Measurements from ENCODE around the gene PHKG2.

PHKG2 gene

GRCh38 chr16:30777591-30778297 is 29.5 kb downstream of the PHKG2 start:
- DNase-seq, result no peak

GRCh38 chr16:30778549-30779244 is 30.5 kb downstream of the PHKG2 start:
- no peak for DNase-seq

DNA sequence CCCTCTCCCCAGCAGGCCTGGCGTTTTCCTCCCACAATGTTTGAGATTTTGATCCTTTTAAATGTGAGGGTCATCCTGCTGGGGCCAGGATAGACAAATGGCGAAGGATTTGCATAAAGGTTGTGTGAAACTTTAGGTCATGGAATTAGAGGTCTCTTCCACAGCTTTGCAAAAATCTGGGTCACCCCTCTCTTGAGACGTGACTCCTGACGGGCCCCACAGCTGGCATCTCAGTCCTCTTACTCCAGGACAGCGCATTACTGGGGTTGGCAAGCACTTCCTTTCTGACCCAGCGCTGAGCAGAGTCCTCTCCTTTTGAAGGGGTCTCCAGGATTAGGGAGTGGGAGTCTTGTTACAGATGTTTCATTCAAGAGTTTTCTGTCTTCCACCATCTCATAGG is 31.4 kb downstream of the PHKG2 start:
- DNase-seq, result no peak

DNA sequence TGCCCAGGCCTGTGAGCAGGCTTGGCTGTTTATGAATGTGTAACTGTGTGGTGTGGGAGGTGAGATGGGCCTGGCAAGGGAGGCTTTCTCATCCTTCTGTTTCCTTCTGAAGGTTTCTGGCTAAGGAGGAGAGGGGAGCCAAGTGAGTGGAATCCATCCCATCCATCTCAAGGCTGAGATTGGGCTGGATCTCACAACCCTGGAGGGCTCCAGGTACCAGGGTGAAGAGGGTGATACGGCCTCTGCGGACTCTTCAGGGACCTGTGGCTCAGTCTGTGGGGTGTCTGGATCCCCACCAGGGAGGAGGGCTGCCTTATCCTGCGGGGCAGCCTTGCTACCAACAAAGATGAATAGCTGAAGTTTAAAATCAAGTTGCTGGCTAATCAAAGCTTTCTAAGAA is 31.8 kb downstream of the PHKG2 start:
- no peak for DNase-seq

- DNase-seq, result no peak
Measured at GRCh38 chr16:30780549-30780948, 32.3 kb downstream of the PHKG2 start.

DNA sequence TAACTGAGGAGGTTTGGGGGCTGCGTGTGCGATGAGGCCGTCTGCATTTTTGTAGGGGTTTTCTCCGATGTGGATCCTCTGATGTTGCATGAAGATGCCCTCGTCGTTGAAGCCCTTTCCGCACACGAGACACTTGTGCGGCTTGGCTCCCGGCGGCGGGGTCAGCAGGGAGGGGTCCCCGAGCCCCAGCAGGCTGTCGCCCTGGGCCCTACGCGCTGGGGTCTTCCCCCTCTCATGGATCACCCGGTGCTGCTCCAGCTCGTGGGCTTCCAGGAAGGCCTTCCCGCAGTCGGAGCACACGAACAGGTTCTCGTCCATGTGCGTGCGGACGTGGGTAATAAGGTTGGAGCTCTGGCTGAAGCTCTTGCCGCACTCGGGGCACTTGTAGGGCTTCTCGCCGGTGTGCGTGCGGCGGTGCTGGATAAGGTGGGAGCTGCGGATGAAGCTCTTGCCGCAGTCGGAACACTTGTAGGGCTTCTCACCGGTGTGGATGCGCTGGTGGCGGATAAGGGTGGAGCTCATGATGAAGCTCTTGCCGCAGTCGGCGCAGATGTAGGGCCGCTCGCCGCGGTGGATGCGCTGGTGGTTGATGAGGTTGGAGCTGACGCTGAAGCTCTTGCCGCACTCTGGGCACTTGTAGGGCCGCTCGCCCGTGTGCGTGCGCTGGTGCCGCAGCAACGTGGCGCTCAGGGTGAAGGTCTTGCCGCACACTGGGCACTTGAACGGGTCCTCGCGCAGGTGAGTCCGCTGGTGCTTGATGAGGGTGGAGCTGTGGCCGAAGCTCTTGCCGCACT is 34.5 kb downstream of the PHKG2 start:
- no peak for DNase-seq

GRCh38 chr16:30783280-30784109 is 35.3 kb downstream of the PHKG2 start:
- DNase-seq, result no peak

GRCh38 chr16:30784215-30784614 is 36.0 kb downstream of the PHKG2 start:
- no peak for DNase-seq

- no peak for DNase-seq
Measured at GRCh38 chr16:30785126-30786106, 37.2 kb downstream of the PHKG2 start.

GRCh38 chr16:30786115-30786935 is 38.1 kb downstream of the PHKG2 start:
- no peak for DNase-seq

GRCh38 chr16:30786936-30787612 is 38.8 kb downstream of the PHKG2 start, which contains the start of gene ZNF629:
ZNF629 (minus strand) TSS chr16:30787205; CDS start chr16:30784482, 2,723 bp downstream.
- peak in 1 of 2 donors; percentile 37 for DNase-seq

GRCh38 chr16:30787613-30788378 is 39.6 kb downstream of the PHKG2 start:
- DNase-seq, result no peak

GRCh38 chr16:30793508-30794069 is 45.4 kb downstream of the PHKG2 start:
- no peak for DNase-seq

GRCh38 chr16:30794634-30795033 is 46.4 kb downstream of the PHKG2 start:
- DNase-seq, result no peak

- no peak for DNase-seq
Measured at GRCh38 chr16:30797670-30798309, 49.6 kb downstream of the PHKG2 start.

All from CD4-positive, alpha-beta T cell treated with Interleukin-1 beta for 1 hour (primary cell).